HepG2 (cell line): Measurements from ENCODE around the gene ADSS1. TPM values are rescaled to one million over a fixed set of nuclear protein-coding genes. Genes with fewer than 3 reads are reported as not detected.

Experiments used
- CTCF ChIP-seq: sonication (generic); formaldehyde crosslinking; IDR thresholded peaks from 2 replicates; pipeline ENCODE4 v1.5.0; 2020; ENCODE audit warnings: mild to moderate bottlenecking, missing genetic modification reagents, moderate library complexity
- HNF1A ChIP-seq, 2 experiments: sonication (generic) in 1 of 2; formaldehyde crosslinking in 1 of 2; IDR thresholded peaks; 2 replicates each; pipeline versions ENCODE4 v1.4.0 to v1.6.1; 2016 to 2020; ENCODE audit warnings: borderline replicate concordance in 1 of 2, low read depth in 1 of 2, mild to moderate bottlenecking in 1 of 2, missing genetic modification reagents in 1 of 2
- HNF1B ChIP-seq: sonication (generic); formaldehyde crosslinking; IDR thresholded peaks from 2 replicates; pipeline ENCODE4 v1.5.1; 2020; ENCODE audit warnings: mild to moderate bottlenecking, moderate library complexity, missing genetic modification reagents
- SNAPC2 ChIP-seq: sonication (generic); formaldehyde crosslinking; IDR thresholded peaks from 2 replicates; pipeline ENCODE4 v1.8.1; 2022; ENCODE audit warnings: mild to moderate bottlenecking, missing genetic modification reagents
- TRAFD1 ChIP-seq: sonication (generic); formaldehyde crosslinking; IDR thresholded peaks from 2 replicates; pipeline ENCODE4 v1.5.1; 2020; ENCODE audit warnings: missing genetic modification reagents, mild to moderate bottlenecking, borderline replicate concordance
- ZFAT ChIP-seq: sonication (generic); formaldehyde crosslinking; conservative IDR thresholded peaks from 2 replicates; pipeline ENCODE4 v1.8.1; 2023; ENCODE audit warnings: missing genetic modification reagents, inconsistent platforms
- ZNF547 ChIP-seq: sonication (generic); formaldehyde crosslinking; IDR thresholded peaks from 2 replicates; pipeline ENCODE4 v1.5.1; 2020; ENCODE audit warnings: mild to moderate bottlenecking, missing genetic modification reagents
- ZNF567 ChIP-seq: sonication (generic); formaldehyde crosslinking; IDR thresholded peaks from 2 replicates; pipeline ENCODE4 v1.8.1; 2023; ENCODE audit warnings: mild to moderate bottlenecking, missing genetic modification reagents, borderline replicate concordance
- ZNF580 ChIP-seq: IDR thresholded peaks from 2 replicates; pipeline ENCODE4 v1.6.1; 2016; ENCODE audit warnings: low read depth, borderline replicate concordance
- polyA plus RNA-seq, 8 experiments: library from polyadenylated mRNA; depleted of rRNA in 3 of 8; stranded (reverse) in 7 of 8; unstranded in 1 of 8; fragments of >200 nt; fragmentation: Illumina TruSeq in 4 of 8; extraction: Trizol in 4 of 8; gene quantifications; 2 replicates each; pipeline versions ENCODE4 v1.2.1 to v1.2.3, GENCODE V29; 2011 to 2016; ENCODE audit warnings: low read depth in 4 of 8, missing spikeins in 1 of 8, mixed read lengths in 1 of 8; ENCODE audit not compliant: insufficient read depth in 1 of 8
- total RNA-seq, 5 experiments: library from RNA; depleted of rRNA; stranded (reverse); fragments of >200 nt; fragmentation: Illumina TruSeq; extraction: Trizol; gene quantifications; 2 replicates each; pipeline ENCODE4 v1.2.3, GENCODE V29; 2016; ENCODE audit warnings: low read depth in 1 of 5

The ADSS1 gene
- total and polyA plus RNA-seq, 2 of the 13 experiments (the other 11 are each of a cell fraction or from before 2014, with no cell fraction given), result 1.0 to 36.7 TPM

- no peak for TF ChIP-seq HNF1A (IDR thresholded peaks at IDR 0.05; ENCODE audit: low read depth)
- 0 out of 2 replicates have a peak, but pooled peaks have one; percentile 33 for TF ChIP-seq HNF1A (CRISPR knock-in tag; IDR thresholded peaks at IDR 0.05; ENCODE audit: borderline replicate concordance)
- no peak for TF ChIP-seq ZFAT
- no peak for TF ChIP-seq HNF1B (CRISPR knock-in tag)
- no peak for TF ChIP-seq SNAPC2 (CRISPR knock-in tag)
- TF ChIP-seq ZNF547 (CRISPR knock-in tag), result no peak
- no peak for TF ChIP-seq ZNF567 (CRISPR knock-in tag)
- peak; percentile 97 for TF ChIP-seq CTCF (CRISPR knock-in tag)
- peak; percentile 45; the same call in 1 of the 2 replicates for TF ChIP-seq ZNF580 (CRISPR knock-in tag)
- TF ChIP-seq TRAFD1 (CRISPR knock-in tag), result no peak
Measured at GRCh38 chr14:104708606-104709268, 15.3 kb upstream of the ADSS1 start (continued).
